ENCODE results near the gene EMP1.

GRCh38 chr12:13243516-13244070 lies 47.1 kb downstream of the EMP1 start:
- TF ChIP-seq CTCF (IDR thresholded peaks at IDR 0.05; ENCODE audit: poor library complexity, severe bottlenecking) (no peak), EZH2 (IDR thresholded peaks at IDR 0.05; ENCODE audit: borderline replicate concordance, insufficient read depth, low read length, poor library complexity, severe bottlenecking) (no peak), EP300 (conservative IDR thresholded peaks at IDR 0.05; ENCODE audit: poor library complexity, severe bottlenecking) (no peak), RAD21 (conservative IDR thresholded peaks at IDR 0.05) (no peak), REST (IDR thresholded peaks at IDR 0.05; ENCODE audit: borderline replicate concordance) (no peak), MXI1 (conservative IDR thresholded peaks at IDR 0.05; ENCODE audit: poor library complexity, severe bottlenecking) (no peak), TAF1 (IDR thresholded peaks at IDR 0.05; ENCODE audit: low read depth) (no peak)
